BLaER1 (cell line): ENCODE results near the gene E2F3.

Experiments
- H3K27ac ChIP-seq: shearing (Covaris generic); formaldehyde crosslinking; 2 replicates; pipeline ENCODE4 v1.8.1; 2022
- H3K27me3 ChIP-seq: shearing (Covaris generic); formaldehyde crosslinking; 2 replicates; pipeline ENCODE4 v1.8.1; 2022
- H3K36me3 ChIP-seq: shearing (Covaris generic); formaldehyde crosslinking; 2 replicates; pipeline ENCODE4 v1.8.1; 2022
- H3K4me1 ChIP-seq: shearing (Covaris generic); formaldehyde crosslinking; 2 replicates; pipeline ENCODE4 v1.8.1; 2022
- H3K4me2 ChIP-seq: shearing (Covaris generic); formaldehyde crosslinking; 2 replicates; pipeline ENCODE4 v1.8.1; 2022
- H3K4me3 ChIP-seq: shearing (Covaris generic); formaldehyde crosslinking; 2 replicates; pipeline ENCODE4 v1.8.1; 2022
- H3K9ac ChIP-seq: shearing (Covaris generic); formaldehyde crosslinking; 2 replicates; pipeline ENCODE4 v1.8.1; 2022
- H3K9me3 ChIP-seq: shearing (Covaris generic); formaldehyde crosslinking; 2 replicates; pipeline ENCODE4 v1.8.1; 2022
- H4K20me1 ChIP-seq: shearing (Covaris generic); formaldehyde crosslinking; 2 replicates; pipeline ENCODE4 v1.8.1; 2022
- Cebpa-rat ChIP-seq: shearing (Covaris generic); IDR thresholded peaks from 2 replicates; pipeline ENCODE4 v1.8.1; 2022

Gene E2F3

DNA sequence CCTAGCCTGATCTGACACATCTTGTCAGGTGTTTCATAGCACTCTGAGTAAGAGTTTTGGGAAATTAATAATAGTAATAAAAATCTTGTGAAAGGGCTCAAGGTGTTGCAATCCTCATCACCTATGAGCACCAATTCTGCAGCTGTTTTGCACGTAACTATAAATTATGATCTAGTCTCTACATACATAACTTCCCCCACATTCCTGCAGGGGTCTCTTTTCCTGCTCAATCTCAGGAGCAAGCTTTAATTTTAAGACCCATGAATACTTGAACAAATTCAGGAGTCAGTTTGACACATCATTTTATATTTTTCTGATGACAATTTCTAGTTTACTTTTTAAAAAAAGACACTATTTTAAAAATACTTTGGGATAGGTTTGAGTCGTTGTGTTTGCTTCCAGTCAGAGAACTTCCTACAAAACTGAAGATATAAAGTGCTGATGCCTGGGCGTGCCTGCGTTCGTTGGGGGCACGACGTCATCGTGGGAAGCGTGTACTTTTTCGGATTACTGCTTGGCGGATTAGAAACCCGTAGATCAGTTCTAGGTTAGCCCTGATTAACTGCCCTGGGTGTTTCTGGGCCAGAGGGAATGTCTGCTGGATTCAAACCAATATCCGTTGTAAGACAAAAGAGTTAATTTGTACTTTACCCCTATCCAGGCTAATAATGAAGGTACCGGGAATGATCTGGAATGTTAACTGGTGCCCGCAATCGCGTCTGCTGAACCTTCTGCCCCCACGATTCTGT is 1.0 kb upstream of the E2F3 start:
- Histone ChIP-seq H3K4me1 (peaks cover 16% of the 10 kb centered on the region), H4K20me1 (peaks cover 16% of the 10 kb centered on the region), H3K4me3 (peak overlapping the region; percentile 89), H3K36me3 (peaks cover 5% of the 10 kb centered on the region; the same call in 1 of the 2 replicates), H3K4me2 (peak overlapping the region; percentile 94), H3K27ac (peak overlapping the region; percentile 32; the same call in 1 of the 2 replicates), H3K9ac (peak overlapping the region; percentile 71), H3K9me3 (no peaks in the 10 kb centered on the region), H3K27me3 (no peaks in the 10 kb centered on the region)
- TF ChIP-seq Cebpa-rat = no peak

DNA sequence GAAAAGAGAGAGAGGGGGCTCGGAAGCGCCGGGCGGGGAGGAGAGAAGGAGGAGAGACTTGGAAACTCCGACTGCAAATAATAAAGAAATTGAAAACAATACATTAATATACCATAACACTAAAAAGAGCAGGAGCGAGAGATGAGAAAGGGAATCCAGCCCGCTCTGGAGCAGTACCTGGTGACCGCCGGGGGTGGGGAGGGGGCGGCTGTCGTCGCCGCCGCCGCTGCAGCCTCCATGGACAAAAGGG is 338 bp downstream of the E2F3 start:
- H3K4me2 ChIP-seq = peak overlapping the region; percentile 81
- H3K36me3 ChIP-seq = peaks cover 19% of the 10 kb centered on the region
- TF ChIP-seq Cebpa-rat = no peak
- peaks cover 30% of the 10 kb centered on the region for H3K4me1 ChIP-seq
- H3K9me3 ChIP-seq = no peaks in the 10 kb centered on the region
- H3K27ac ChIP-seq = peak overlapping the region; percentile 99
- H4K20me1 ChIP-seq = peaks cover 29% of the 10 kb centered on the region
- peak overlapping the region; percentile 99 for H3K9ac ChIP-seq
- no peaks in the 10 kb centered on the region for H3K27me3 ChIP-seq
- peak overlapping the region; percentile 89 for H3K4me3 ChIP-seq

DNA sequence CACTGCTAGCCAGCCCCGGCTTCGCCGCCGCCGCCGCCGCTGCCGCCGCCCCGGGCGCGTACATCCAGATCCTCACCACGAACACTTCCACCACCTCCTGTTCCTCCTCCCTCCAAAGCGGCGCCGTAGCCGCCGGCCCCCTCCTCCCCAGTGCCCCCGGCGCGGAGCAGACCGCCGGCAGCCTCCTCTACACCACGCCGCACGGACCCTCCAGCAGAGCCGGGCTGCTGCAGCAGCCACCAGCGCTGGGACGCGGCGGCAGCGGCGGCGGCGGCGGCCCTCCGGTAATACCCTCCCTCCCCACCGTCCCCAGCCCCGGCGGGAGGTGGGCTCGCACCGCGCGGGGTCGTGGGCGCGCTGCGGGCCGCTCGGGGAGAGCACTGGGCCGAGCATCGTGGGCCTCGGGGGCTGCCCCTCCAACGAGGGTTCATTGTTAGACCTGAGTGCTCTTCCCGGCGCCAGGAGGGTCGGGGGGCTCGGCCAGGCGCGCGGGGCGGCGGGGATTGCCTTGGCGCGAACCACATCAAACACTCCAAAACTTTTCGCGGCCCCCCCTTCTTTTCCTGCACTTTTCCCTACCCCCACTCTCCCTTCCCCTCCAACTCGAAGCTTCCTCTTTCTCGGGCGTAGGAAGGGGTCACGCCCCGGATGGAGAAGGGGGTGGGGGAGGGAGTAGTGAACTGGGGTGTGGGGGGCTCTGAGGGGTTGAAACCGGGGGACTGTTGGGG is 827 bp downstream of the E2F3 start:
- Histone ChIP-seq H3K4me2 (peak overlapping the region; percentile 81), H3K27me3 (no peaks in the 10 kb centered on the region), H3K27ac (peak overlapping the region; percentile 99), H3K36me3 (peaks cover 23% of the 10 kb centered on the region), H3K9ac (peak overlapping the region; percentile 99), H3K4me3 (peak overlapping the region; percentile 89), H3K9me3 (no peaks in the 10 kb centered on the region), H4K20me1 (peaks cover 34% of the 10 kb centered on the region), H3K4me1 (peaks cover 35% of the 10 kb centered on the region)
- TF ChIP-seq Cebpa-rat = no peak

DNA sequence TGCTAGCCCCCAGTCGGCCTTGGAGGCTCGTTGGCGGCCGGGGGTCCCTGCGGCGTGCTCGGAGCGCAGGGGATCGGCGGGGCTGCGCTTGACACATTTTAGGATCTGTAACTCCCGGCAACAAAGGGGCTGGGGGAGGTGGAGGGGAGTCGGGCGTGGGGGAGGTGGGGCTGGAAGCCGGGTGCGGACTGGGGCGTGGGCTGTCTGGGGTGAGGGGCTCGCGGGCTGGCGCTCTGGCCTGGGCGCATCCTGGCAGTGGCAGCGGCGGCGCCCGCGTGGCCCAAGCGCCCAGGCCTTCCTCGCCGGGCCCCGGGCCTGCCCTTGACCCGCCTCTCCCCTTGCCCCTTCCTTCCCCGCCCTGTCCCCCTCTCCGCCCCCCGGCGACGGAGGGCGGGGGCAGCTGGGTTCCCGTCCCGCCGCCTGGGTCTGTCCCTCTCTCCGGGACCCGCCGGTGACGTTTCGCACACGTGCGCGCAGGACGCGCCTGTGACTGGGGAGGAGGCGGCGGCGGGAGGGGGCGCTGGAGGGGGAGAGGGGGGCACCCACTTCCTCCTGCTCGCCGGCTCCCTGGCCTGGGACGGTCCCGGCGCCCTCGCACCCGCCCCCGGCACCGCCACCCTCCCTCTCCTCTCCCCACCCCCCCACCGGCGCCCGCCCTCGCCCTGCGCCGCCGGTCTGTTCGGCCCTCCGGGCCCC is 1.5 kb downstream of the E2F3 start:
- Histone ChIP-seq H3K27ac (peak overlapping the region; percentile 99), H3K4me3 (peak overlapping the region; percentile 89), H3K36me3 (peaks cover 23% of the 10 kb centered on the region), H3K9ac (peak overlapping the region; percentile 99), H3K4me1 (peaks cover 42% of the 10 kb centered on the region), H3K9me3 (no peaks in the 10 kb centered on the region), H4K20me1 (peaks cover 42% of the 10 kb centered on the region), H3K4me2 (peak overlapping the region; percentile 81), H3K27me3 (no peaks in the 10 kb centered on the region)
- TF ChIP-seq Cebpa-rat = no peak

DNA sequence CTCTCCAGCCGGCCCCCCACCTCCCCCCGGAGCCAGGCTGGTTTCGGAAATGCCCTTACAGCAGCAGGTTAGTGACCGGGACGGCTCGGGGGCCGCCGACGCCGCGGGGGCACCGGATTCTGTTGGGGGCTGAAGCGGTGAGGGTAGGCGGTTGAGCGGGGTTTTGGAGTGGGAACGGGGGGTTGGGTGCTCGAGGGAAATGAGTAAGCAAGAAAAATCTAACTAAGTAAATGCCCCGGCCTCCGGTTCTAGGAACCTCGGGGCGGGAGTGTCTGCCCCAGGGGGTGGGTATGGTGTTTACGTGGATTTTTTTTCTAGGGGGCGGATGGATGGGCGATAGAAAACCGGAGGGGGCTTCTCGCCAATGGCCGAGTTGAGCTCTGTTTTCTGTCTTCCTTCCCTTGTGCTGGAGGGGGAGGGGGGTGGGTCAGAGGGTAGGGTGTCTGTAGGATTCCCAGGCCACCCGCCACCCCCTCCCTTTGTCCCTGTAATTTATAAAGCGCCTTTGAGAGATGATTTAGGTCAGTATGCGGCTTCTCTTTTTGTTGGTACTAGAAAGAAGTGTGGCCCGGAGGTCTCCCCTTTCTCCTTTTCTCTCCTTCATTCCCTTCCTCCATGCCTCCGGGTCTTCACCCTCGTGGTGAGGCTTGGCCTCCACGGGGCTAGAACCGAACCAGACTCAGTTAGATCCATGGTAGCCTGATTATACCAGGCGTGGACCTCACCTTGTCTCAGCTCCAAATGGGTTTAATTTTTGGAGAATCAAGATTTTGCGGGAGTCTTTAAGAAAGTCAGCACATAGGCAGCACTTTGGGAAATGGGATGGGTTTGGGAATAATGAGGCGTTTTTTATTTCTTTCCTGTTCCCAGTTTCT is 2.3 kb downstream of the E2F3 start:
- H3K4me3 ChIP-seq = peak overlapping the region; percentile 89

DNA sequence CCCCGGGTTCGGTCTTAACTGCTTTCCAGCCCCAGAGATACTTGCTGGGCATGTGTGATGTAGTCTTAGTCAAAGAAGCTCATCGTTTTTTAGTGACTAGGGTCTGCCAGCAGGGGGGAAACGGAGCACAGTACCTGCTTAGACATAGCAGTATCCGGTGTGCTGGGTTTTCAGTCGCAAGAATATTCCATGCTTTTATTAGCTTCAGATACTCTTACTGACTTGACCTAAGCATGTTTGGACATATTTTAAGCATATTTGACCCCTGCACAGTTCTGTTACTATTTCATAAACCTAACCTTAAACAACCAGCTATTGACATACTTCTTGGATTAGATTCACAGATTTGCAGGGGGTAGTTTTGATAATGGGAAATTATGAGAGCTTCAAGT is 3.0 kb downstream of the E2F3 start:
- TF ChIP-seq Cebpa-rat = no peak
- H3K9ac ChIP-seq = peak overlapping the region; percentile 88
- H3K4me3 ChIP-seq = peak overlapping the region; percentile 89
- peak overlapping the region; percentile 92 for H3K4me2 ChIP-seq
- peak overlapping the region; percentile 99 for H3K27ac ChIP-seq
- peaks cover 56% of the 10 kb centered on the region for H4K20me1 ChIP-seq
- peaks cover 27% of the 10 kb centered on the region for H3K36me3 ChIP-seq
- H3K9me3 ChIP-seq = no peaks in the 10 kb centered on the region
- H3K4me1 ChIP-seq = peaks cover 56% of the 10 kb centered on the region
- H3K27me3 ChIP-seq = no peaks in the 10 kb centered on the region

More for the DNA sequence above, 2.3 kb downstream of the E2F3 start:
- H3K4me2 ChIP-seq = peak overlapping the region; percentile 92
- TF ChIP-seq Cebpa-rat = no peak
- no peaks in the 10 kb centered on the region for H3K9me3 ChIP-seq
- peaks cover 27% of the 10 kb centered on the region for H3K36me3 ChIP-seq
- peaks cover 50% of the 10 kb centered on the region for H3K4me1 ChIP-seq
- peak overlapping the region; percentile 99 for H3K27ac ChIP-seq
- H4K20me1 ChIP-seq = peaks cover 49% of the 10 kb centered on the region
- H3K9ac ChIP-seq = peak overlapping the region; percentile 88
- no peaks in the 10 kb centered on the region for H3K27me3 ChIP-seq

DNA sequence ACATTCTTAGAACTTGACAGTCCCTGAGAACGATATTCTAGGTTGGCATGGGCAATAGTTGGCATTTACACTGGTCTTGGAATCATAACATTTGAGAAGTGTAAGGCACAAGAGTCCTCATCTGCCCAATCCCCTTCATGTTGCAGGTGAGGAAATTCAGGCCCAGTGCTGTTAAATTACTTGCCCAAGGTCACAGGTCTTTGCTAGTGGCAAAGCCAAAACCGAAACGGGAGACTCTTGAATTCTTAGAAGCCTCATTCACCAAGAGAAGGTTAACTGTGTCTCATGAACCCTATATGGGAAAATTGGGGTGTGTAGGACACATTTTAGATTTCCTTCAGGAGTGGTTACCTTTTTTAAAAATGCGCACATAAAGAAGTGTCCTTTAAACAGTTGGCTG is 7.2 kb downstream of the E2F3 start:
- peak overlapping the region; percentile 76 for H3K27ac ChIP-seq
- no peaks in the 10 kb centered on the region for H3K9me3 ChIP-seq
- peak overlapping the region; percentile 90 for H3K4me2 ChIP-seq
- H4K20me1 ChIP-seq = peaks cover 98% of the 10 kb centered on the region
- H3K36me3 ChIP-seq = peaks cover 67% of the 10 kb centered on the region
- H3K27me3 ChIP-seq = no peaks in the 10 kb centered on the region
- peak overlapping the region; percentile 49; the same call in 1 of the 2 replicates for H3K4me3 ChIP-seq
- no peak overlapping the region for H3K9ac ChIP-seq
- peaks cover 90% of the 10 kb centered on the region for H3K4me1 ChIP-seq
- TF ChIP-seq Cebpa-rat = no peak

DNA sequence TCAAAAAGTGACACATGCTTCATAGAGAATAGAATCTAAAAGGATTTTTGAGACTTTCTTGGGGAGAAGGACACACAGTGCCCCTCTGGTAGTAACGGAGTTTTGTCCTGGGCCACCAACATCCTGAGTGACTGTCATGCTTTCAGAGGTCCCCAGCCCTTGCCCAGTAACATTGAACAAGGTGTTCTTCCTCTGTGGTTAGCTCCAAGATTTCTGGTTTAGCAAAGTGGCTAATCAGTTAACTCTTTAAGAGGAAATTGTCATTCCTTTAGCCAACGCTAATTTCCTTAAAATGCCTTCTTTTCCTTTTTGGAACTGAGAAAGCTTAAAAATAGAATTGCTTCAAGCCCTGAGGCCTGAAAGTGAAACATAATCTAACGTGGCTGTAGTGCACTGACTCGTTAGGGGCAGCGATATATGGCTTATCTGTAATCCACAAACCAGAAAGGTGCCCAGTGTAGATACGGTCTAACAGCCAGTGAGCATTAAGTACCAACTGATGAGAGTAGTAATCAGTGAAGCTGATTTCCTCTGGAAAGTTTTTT is 7.8 kb downstream of the E2F3 start:
- Histone ChIP-seq H3K9me3 (no peaks in the 10 kb centered on the region), H3K4me1 (peaks cover 93% of the 10 kb centered on the region), H3K27ac (peak overlapping the region; percentile 76), H3K4me3 (peak overlapping the region; percentile 49), H3K36me3 (peaks cover 74% of the 10 kb centered on the region), H4K20me1 (peaks cover 100% of the 10 kb centered on the region), H3K9ac (peak overlapping the region; percentile 68), H3K27me3 (no peaks in the 10 kb centered on the region), H3K4me2 (peak overlapping the region; percentile 90)
- TF ChIP-seq Cebpa-rat = no peak

DNA sequence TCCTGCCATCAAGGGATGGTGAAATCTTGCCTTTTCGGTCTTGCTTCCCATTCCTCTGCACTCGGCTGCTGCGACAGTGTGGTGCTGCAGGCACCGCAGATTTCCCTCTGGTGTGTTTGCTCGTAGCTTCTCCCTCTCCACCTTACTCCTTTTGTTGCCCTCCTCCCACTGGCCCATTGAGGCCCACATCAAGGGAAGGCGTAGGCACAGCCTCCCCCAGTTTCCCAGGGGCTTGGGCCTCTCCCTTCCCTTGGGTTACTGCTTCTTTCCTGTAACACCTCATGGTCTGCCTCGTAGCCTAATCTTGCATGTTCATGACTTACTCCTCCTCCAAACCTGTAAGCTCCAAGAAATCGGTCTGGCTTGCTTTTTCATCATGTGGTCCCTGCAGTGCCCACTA is 9.9 kb downstream of the E2F3 start:
- no peak overlapping the region for H3K4me3 ChIP-seq
- H3K4me2 ChIP-seq = peak overlapping the region; percentile 90
- peaks cover 81% of the 10 kb centered on the region for H3K36me3 ChIP-seq
- H3K27me3 ChIP-seq = no peaks in the 10 kb centered on the region
- no peaks in the 10 kb centered on the region for H3K9me3 ChIP-seq
- no peak for TF ChIP-seq Cebpa-rat
- peaks cover 94% of the 10 kb centered on the region for H3K4me1 ChIP-seq
- peaks cover 100% of the 10 kb centered on the region for H4K20me1 ChIP-seq
- no peak overlapping the region; the same call in 1 of the 2 replicates for H3K9ac ChIP-seq
- peak overlapping the region; percentile 50 for H3K27ac ChIP-seq
